Esophagus squamous epithelium (tissue), 4 donors: ENCODE data around the gene HDAC6.

Experiments used
- CTCF ChIP-seq, 6 experiments: fragments of 450-650 bp in 4 of 6; fragments of 200-600 bp in 2 of 6; sonication (generic) in 2 of 6; IDR thresholded peaks; one replicate each; pipeline ENCODE4 v1.5.1; 2016 to 2019; ENCODE audit warnings: antibody characterized with exemption in 6 of 6, mild to moderate bottlenecking in 4 of 6, moderate library complexity in 4 of 6
- POLR2A ChIP-seq, 4 donors: fragments of 450-650 bp; IDR thresholded peaks; one replicate each; pipeline ENCODE4 v1.6.1; 2017; ENCODE audit warnings: antibody characterized with exemption in 4 of 4, mild to moderate bottlenecking in 4 of 4, moderate library complexity in 3 of 4

- TF ChIP-seq CTCF (IDR thresholded peaks at IDR 0.05) (no peak), POLR2A (IDR thresholded peaks at IDR 0.05) (no peak)
These were observed 47.6 kb upstream of the HDAC6 start for GRCh38 chrX:48754238-48754637.
